ENCODE measurements around the gene TMEM107.
A peak's percentile ranks its signal among the peaks of the same experiment; 100 is the strongest.

TMEM107 gene

GRCh38 chr17:8148560-8148959 is 27.6 kb downstream of the TMEM107 start:
- CTCF ChIA-PET, result interaction anchor here (0.7 to 3.8 kb wide), 4 partner anchors 9 to 111 kb away, joined by 3 to 19 read pairs (median 8); no protein-coding TSS in a partner anchor
- no peak overlapping the region for H3K27ac ChIP-seq (ENCODE audit: extremely low read depth, low read depth, low read length)
- H3K4me1 ChIP-seq (ENCODE audit: control insufficient read depth, insufficient read depth, low read length), result peaks cover 7% of the 10 kb centered on the region
- TF ChIP-seq ZNF792 (tag by site-specific recombination; IDR thresholded peaks at IDR 0.05) (no peak), ZNF391 (tag by site-specific recombination; IDR thresholded peaks at IDR 0.05; ENCODE audit: borderline replicate concordance, low read depth) (no peak), ZNF555 (tag by site-specific recombination; conservative IDR thresholded peaks at IDR 0.05) (no peak), ZNF354C (tag by site-specific recombination; IDR thresholded peaks at IDR 0.05; ENCODE audit: borderline replicate concordance, low read depth) (no peak)
- H3K9me3 ChIP-seq (ENCODE audit: control insufficient read depth, insufficient read depth, low read depth, low read length), result no peaks in the 10 kb centered on the region
- POLR2A ChIA-PET, result no interaction called here
- no peak overlapping the region for H3K4me3 ChIP-seq (ENCODE audit: low read depth, low read length)
- H3K36me3 ChIP-seq (ENCODE audit: control insufficient read depth in 2 of 2, insufficient read depth in 1 of 2, low read length in 2 of 2), result peaks cover 0 to 66% of the 10 kb centered on the region in 2 experiments; a peak in 1 of 3 replicates

GRCh38 chr17:8147805-8148404 is 28.3 kb downstream of the TMEM107 start:
- H3K36me3 ChIP-seq (ENCODE audit: control insufficient read depth in 2 of 2, insufficient read depth in 1 of 2, low read length in 2 of 2), result peaks cover 0 to 66% of the 10 kb centered on the region in 2 experiments; a peak in 1 of 3 replicates
- CTCF ChIA-PET, result interaction anchor here (0.5 to 2.8 kb wide), 4 partner anchors 13 to 114 kb away, joined by 3 to 13 read pairs (median 4); no protein-coding TSS in a partner anchor

GRCh38 chr17:8147141-8147804 is 28.9 kb downstream of the TMEM107 start:
- peaks cover 0 to 73% of the 10 kb centered on the region in 2 experiments; a peak in 1 of 3 replicates for H3K36me3 ChIP-seq (ENCODE audit: control insufficient read depth in 2 of 2, insufficient read depth in 1 of 2, low read length in 2 of 2)
- no peaks in the 10 kb centered on the region for H3K4me1 ChIP-seq (ENCODE audit: control insufficient read depth, insufficient read depth, low read length)
- ChIA-PET POLR2A (interaction anchor here (1.0 kb wide), 1 partner anchor 9 kb away, joined by 3 read pairs; no protein-coding TSS in a partner anchor), CTCF (interaction anchor here (1.1 kb wide), 1 partner anchor 53 kb away, joined by 3 read pairs; no protein-coding TSS in a partner anchor)
- no peak overlapping the region for H3K4me3 ChIP-seq (ENCODE audit: low read depth, low read length)
- H3K27ac ChIP-seq (ENCODE audit: extremely low read depth, low read depth, low read length), result no peak overlapping the region
- TF ChIP-seq ZSCAN4 (tag by site-specific recombination; IDR thresholded peaks at IDR 0.05), result no peak
- TF ChIP-seq AEBP2 (tag by site-specific recombination; IDR thresholded peaks at IDR 0.05; ENCODE audit: borderline replicate concordance), result no peak
- no peak for TF ChIP-seq SCRT2 (tag by site-specific recombination; IDR thresholded peaks at IDR 0.05)
- no peak for TF ChIP-seq ZNF311 (tag by site-specific recombination; IDR thresholded peaks at IDR 0.05; ENCODE audit: borderline replicate concordance)
- no peak for TF ChIP-seq ZNF785 (tag by site-specific recombination; IDR thresholded peaks at IDR 0.05)
- TF ChIP-seq YY2 (tag by site-specific recombination; IDR thresholded peaks at IDR 0.05), result no peak
- TF ChIP-seq ZNF555 (tag by site-specific recombination; conservative IDR thresholded peaks at IDR 0.05), result no peak
- TF ChIP-seq ZBTB21 (tag by site-specific recombination; IDR thresholded peaks at IDR 0.05), result no peak
- no peak for TF ChIP-seq ZNF707 (tag by site-specific recombination; IDR thresholded peaks at IDR 0.05)
- TF ChIP-seq ZNF777 (tag by site-specific recombination; IDR thresholded peaks at IDR 0.05; ENCODE audit: borderline replicate concordance), result no peak
- no peak for TF ChIP-seq ZIC2 (tag by site-specific recombination; IDR thresholded peaks at IDR 0.05)
- no peak for TF ChIP-seq GLI2 (tag by site-specific recombination; IDR thresholded peaks at IDR 0.05; ENCODE audit: borderline replicate concordance, low read depth)
- TF ChIP-seq ZNF521 (tag by site-specific recombination; IDR thresholded peaks at IDR 0.05), result no peak
- no peak for TF ChIP-seq ZNF280C (tag by site-specific recombination; IDR thresholded peaks at IDR 0.05)
- TF ChIP-seq ZNF610 (tag by site-specific recombination; IDR thresholded peaks at IDR 0.05; ENCODE audit: borderline replicate concordance), result no peak
- TF ChIP-seq RBAK (tag by site-specific recombination; IDR thresholded peaks at IDR 0.05), result no peak
- H3K9me3 ChIP-seq (ENCODE audit: control insufficient read depth, insufficient read depth, low read depth, low read length), result no peaks in the 10 kb centered on the region

More at GRCh38 chr17:8147805-8148404, 28.3 kb downstream of the TMEM107 start:
- POLR2A ChIA-PET, result interaction anchor here (1.0 kb wide), 1 partner anchor 9 kb away, joined by 3 read pairs; no protein-coding TSS in a partner anchor
- Histone ChIP-seq H3K9me3 (ENCODE audit: control insufficient read depth, insufficient read depth, low read depth, low read length) (no peaks in the 10 kb centered on the region), H3K27ac (ENCODE audit: extremely low read depth, low read depth, low read length) (no peak overlapping the region), H3K4me3 (ENCODE audit: low read depth, low read length) (no peak overlapping the region), H3K4me1 (ENCODE audit: control insufficient read depth, insufficient read depth, low read length) (peaks cover under 1% of the 10 kb centered on the region; the same call in 1 of the 2 replicates)
- no peak for TF ChIP-seq ZNF624 (tag by site-specific recombination; IDR thresholded peaks at IDR 0.05)
- 0 out of 2 replicates have a peak, but pooled peaks have one; percentile 24 for TF ChIP-seq ZNF623 (tag by site-specific recombination; IDR thresholded peaks at IDR 0.05)
- no peak for TF ChIP-seq ZNF549 (tag by site-specific recombination; IDR thresholded peaks at IDR 0.05)
- TF ChIP-seq ZNF391 (tag by site-specific recombination; IDR thresholded peaks at IDR 0.05; ENCODE audit: borderline replicate concordance, low read depth), result no peak
